GM18502 (cell line): ENCODE data around the gene EEIG1.

Experiments used
- ATAC-seq: cut with Tn5 transposase; IDR thresholded peaks from one replicate; pipeline ENCODE4 v1.9.1; 2021; ENCODE audit warnings: mild to moderate bottlenecking; ENCODE audit not compliant: unreplicated experiment, poor library complexity

Gene EEIG1

DNA sequence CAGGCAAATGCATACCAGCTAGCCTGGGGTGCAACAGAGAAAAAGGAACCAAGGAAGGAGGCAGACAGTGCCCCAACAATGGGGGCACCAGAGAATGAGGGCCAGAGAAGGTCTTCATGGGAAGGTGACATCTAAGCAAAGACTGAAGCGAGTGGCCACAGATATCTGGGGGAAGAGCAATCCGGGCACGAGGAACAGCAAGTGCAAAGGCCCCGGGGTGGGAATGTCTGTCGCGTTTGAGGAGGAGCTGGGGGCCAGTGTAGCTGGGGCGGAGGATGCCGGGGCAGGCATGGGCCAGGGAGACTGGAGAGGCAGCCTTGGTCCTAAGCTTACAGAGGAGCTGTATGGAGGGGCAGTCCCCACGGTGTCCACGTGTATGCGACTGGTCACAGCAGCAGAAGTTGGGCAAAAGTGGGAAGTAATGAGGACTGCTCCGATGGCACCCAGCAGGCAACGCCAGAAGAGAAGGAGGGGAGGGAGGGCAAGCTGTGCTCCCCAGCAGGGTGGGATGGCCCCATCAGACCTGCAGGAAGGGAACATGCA is 19.1 kb downstream of the EEIG1 start:
- ATAC-seq = no peak

DNA sequence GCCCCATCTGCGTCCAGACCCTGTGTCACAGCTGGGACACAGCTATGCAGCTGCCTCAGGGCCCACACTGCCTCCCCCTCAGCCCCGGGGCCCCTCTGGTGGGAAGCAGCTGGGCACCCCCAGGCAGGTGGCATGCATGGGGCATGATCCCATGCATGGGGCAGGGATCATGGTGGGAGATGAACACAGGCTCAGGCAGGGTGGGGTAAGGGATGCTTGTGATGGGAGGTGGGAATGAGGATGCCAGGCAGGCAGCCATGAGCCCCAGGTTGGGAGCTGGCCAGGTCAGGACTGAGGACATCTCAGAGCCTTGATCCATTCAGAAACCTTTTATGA is 19.7 kb downstream of the EEIG1 start:
- no peak for ATAC-seq

DNA sequence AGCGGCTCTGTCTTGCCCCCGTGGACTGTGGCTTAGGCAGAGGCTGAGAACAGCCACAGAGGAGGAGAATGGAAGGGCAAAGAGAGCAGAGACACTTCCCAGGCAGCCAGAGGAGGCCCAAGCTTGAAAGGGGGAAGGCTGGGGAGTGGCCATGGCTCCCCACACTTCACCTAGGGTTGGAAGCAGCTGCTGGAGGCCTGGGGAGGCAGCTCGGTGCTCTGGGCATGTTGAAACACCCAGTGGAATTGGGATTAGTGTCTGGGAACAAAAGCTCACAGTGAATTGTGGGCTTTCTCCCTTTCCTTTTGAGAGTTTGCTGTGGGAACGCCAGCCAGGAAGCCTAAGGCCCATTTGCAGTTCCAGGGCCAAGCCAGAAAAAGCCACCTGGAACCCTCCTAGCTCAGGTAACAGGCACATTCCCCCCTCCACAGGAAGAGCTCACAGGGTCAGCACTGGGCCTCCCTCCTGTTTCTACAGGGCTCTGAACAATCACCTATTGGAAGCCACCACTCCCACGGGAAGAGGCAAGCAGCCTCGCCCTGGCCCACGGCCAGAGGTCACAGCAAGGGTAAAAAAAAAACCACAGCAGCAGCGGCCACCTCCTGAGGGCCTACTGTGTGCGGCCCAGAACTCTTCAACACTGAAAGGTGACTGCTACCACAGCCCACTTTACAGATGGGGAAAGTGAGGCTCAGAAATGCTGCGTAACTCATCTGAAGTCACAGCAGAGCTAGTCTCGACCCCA is 20.2 kb downstream of the EEIG1 start:
- ATAC-seq = no peak

- ATAC-seq = no peak
Measured at GRCh38 chr9:127959841-127960409, 20.9 kb downstream of the EEIG1 start.

DNA sequence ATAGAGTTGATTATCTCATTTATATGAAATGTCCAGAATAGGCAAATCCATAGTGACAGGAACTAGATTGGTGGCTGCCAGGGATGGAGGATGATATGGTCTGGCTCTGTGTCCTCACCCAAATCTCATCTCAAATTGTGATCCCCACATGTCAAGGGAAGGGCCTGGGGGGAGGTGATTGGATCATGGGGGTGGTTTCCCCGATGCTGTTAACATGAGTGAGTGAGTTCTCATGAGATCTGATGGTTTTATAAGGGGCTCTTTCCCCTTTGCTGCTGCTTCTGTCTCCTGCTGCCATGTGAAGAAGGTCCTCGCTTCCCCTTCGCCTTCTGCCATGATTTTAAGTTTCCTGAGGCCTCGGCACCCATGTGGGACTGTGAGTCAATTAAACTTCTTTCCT is 21.4 kb downstream of the EEIG1 start:
- ATAC-seq = no peak

DNA sequence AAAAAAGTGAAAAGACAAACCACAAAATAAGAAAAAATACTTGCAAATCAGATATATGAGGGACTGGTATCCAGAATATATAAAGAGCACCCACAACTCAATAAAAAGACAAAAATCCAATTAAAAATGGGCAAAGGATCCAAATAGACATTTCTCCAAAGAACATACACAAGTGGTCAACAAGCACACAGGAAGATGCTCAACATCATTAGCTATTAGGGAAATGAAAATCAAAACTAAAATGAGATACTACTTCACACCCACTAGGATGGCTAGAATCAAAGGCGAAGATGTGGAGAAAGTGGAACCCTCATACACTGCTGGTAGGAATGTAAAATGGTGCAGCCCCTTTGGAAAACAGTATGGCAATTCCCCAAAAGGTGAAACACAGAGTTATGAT is 22.1 kb downstream of the EEIG1 start:
- no peak for ATAC-seq

GRCh38 chr9:127955294-127956015 is 25.3 kb downstream of the EEIG1 start:
- ATAC-seq = peak; percentile 58

GRCh38 chr9:127954831-127955293 is 25.9 kb downstream of the EEIG1 start:
- no peak for ATAC-seq

- ATAC-seq = no peak
Measured at GRCh38 chr9:127953768-127954505, 26.9 kb downstream of the EEIG1 start.

- no peak for ATAC-seq
Measured at GRCh38 chr9:127953154-127953553, 27.6 kb downstream of the EEIG1 start.

- ATAC-seq = no peak
Measured at GRCh38 chr9:127950513-127951289, 30.1 kb downstream of the EEIG1 start.

DNA sequence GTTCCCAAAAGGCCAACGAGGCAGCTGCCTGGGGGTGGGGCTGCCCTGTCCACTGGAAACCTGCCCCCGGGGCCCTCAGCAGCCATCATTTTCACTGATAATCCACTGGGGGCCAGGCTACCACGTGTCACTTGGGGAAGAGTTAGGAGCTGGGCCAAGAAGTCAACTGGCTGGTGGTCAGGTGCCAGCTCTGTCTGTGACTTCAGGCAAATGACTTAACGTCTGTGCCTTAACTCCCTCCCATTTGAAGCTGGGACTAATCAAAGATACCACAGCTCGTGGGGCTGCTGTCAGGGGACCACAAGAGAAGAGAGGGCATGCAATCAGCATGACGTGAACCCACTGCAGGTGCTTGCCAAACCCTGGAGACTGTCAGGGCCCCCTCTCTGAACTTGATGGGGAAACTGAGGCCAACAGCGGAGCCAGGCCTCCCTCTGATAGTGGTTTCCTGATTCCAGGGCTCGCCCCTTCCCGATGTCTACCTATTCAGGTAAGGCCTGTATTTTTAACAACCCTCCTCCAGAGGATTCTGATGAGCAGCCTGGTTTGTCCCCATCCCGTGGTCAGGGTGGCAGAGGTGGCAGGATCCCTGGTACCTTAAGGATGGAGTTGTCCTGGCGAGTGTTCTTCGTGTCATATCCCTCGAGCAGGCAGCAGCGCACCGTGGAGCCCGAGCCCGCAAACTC is 30.8 kb downstream of the EEIG1 start:
- no peak for ATAC-seq

DNA sequence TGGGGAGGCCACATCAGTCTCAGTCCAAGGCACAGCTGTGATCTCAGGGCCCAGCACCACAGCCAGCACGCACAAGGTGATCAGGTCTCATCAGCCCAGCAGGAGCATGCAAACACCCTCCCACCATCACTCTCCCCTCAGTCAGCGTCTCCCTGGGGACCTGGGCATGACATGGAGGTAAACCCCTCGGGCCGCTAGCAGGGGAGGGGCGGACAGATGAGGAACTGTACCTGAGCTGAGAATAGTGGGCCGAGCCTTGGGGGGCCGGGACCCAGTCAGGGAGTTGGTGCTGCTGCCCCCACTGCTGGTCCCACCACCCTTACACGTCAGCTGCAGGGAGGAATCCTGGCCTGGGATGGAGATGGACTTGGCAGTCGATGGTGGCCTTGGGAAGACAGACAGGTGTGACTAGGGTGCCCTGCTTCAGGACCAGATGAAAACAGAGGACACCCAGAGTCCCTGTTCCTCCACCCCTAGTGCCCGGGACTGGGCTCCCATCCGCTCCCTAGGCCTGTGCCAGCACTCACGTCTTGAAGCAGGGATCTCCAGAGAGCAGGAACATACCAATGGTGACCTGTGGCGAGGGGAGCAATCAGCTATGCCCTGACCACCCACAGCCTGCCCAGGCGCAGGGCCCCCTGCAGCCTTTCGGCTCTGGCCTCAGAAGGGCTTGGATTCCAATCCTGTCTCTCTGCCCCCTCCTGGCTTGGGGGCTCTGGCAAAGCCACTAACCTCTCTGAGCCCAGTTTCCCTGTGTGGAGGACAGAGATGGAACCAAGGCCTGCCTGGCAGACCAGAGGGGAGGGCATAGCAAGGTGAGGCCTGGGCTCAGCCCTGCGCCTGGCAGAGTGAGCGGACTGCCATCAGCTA is 32.7 kb downstream of the EEIG1 start:
- no peak for ATAC-seq

- no peak for ATAC-seq
Measured at GRCh38 chr9:127946728-127947127, 34.1 kb downstream of the EEIG1 start.

DNA sequence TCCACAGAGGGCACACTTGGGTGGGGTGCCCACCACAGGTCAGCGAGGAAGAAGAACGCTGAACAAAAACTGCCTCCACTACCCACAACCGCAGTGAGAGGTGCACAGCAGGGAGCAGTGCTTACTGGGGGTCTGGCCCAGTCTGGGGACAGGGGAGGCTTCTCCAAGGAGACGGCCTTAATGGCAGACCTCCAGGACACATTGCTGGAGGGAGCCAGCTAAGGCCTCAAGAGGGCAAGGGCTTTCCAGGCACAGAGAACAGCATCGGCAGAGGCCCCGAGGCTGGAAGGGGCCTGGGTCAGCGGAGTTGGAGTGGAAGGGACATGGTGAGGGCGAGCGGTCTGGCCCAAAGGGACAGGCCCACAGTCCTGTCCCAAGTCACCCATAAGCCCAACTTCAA is 34.8 kb downstream of the EEIG1 start:
- ATAC-seq = no peak

DNA sequence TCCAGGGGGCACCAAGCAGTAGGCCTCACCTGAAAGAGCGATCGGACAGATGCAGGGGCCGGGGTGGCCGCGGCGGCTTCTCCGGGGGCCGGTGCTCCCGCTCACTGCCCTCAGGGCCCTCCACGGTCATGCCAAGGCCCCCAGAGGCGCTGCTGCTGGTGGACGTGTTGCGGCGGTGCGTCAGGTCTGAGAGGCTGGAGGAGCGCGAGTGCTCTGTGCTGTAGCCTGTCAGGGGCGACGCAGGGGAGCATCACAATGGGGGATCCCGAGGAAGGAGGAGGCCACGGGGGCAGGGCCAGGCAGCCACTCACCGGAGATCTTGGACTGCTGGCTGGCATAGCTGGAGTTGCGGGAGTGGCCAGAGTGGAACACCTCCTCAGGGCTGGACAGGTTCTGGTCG is 35.5 kb downstream of the EEIG1 start:
- no peak for ATAC-seq

DNA sequence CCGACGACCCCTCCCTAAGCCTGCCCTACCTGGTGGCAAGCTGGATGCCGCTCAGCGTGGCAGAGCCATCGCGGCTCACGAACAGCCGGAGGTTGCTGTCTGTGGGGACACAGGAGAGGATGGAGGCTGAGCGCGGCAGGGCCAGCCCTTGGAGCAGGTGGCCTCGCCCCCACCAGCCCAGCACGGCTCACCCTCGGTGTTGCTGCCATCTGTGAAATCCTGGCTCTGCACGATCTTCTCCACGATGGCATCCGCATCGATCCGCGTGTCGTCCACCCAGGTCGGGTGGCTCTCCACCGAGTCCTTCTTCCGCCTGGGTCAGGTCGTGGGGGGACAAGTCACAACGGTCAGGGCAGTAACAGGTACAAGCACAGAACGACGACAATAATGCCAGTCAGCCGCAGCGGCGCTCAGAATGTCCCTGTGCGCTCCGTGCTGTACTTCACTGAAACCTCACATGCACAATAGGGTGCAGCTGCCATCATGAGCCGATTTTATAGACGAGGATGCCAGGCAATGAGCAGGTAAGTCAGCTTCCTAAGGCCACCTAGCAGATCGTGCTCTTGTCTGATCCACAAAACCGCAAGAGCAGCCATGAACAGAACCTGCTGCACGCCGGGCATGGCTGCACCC is 36.1 kb downstream of the EEIG1 start:
- no peak for ATAC-seq

GRCh38 chr9:127943731-127944144 is 37.1 kb downstream of the EEIG1 start:
- ATAC-seq = peak; percentile 55
